ENCODE results near the gene PPP2R3C. TPM values are rescaled to one million over a fixed set of nuclear protein-coding genes. Genes with fewer than 3 reads are reported as not detected.
A peak's percentile ranks its signal among the peaks of the same experiment; 100 is the strongest.

PPP2R3C gene
- total and polyA plus RNA-seq, 2 of the 13 experiments (the other 11 are each of a cell fraction or from before 2014, with no cell fraction given), result 63.4 to 102 TPM

DNA sequence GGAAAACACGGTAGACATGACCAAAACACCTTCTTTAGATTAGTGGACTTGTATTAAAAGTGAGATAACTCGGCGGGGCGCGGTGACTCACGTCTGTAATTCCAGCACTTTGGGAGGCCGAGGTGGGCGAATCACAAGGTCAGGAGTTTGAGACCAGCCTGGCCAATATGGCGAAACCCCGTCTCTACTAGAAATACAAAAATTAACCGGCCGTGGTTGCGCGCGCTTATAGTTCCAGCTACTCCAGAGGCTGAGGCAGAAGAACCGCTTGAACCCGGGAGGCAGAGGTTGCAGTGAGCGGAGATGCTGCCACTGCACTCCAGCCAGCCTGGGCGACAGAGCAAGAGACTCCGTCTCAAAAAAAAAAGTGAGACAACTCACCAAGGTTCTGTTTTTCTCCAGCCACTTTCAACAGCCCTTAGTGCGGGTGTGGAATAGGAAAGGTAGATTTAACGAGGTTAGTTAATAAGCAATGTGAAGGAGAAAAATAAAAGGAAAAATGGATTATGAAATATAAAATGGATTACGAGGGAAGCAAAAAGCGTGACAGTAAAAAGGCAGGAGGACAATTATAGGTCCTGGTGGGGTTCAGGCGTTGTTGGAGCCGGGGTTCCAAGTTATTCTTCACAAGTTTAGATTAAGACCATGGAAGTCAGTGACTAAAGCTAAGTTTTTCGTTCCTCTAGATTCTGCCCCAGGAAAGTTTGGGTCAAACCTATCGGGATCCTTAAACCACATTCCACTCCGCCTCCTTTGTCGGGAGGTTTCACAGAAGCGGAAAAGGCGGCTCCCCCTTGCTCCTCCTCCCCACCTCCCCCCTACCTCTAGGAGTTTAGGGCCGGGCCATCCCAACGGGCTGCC lies 534 bp downstream of the PPP2R3C start:
- DNase-seq (ENCODE audit: low spot score) (no peak), FAIRE-seq (peak; percentile 79), ATAC-seq (no peak)
- Histone ChIP-seq H3K9ac (ENCODE audit: insufficient read depth, low read depth, low read length) (peak overlapping the region; percentile 90), H4K20me1 (ENCODE audit: insufficient read depth, low read length) (no peaks in the 10 kb centered on the region), H3K9me3 (ENCODE audit: low read length) (no peaks in the 10 kb centered on the region), H2AFZ (ENCODE audit: low read length) (peak overlapping the region; percentile 94), H3K36me3 (replicated peaks in 1 of 2; ENCODE audit: control insufficient read depth in 1 of 2, insufficient read depth in 2 of 2, low read length in 2 of 2) (peaks cover 4 to 6% of the 10 kb centered on the region in 2 experiments; a peak in 4 of 5 replicates), H3K4me1 (ENCODE audit: insufficient read depth, low read length) (peaks cover 65% of the 10 kb centered on the region), H3K27ac (ENCODE audit: extremely low read length, insufficient read depth, low read length) (peak overlapping the region; percentile 91), H3K27me3 (ENCODE audit: control insufficient read depth in 1 of 2, insufficient read depth in 2 of 2, low read length in 2 of 2) (peaks cover 0 to 5% of the 10 kb centered on the region in 2 experiments; a peak in 2 of 5 replicates), H3K4me2 (ENCODE audit: low read depth, low read length) (peak overlapping the region; percentile 86), H3K79me2 (ENCODE audit: insufficient read depth, low read length) (peaks cover 39% of the 10 kb centered on the region), H3K4me3 (replicated peaks in 1 of 3; ENCODE audit: insufficient read depth in 1 of 3, low read depth in 2 of 3, low read length in 3 of 3) (peak overlapping the region; percentile 82 to 97 (median 86))
- WGBS (ENCODE audit: low lambda C conversion rate), result 52% methylated on average over 34 of the region's 34 CpGs
- in situ Hi-C loops (cut with HindIII; ENCODE audit: extremely low pct_ligation_motif_present, low pct_unique_long_range_greater_than_20kb), result loop anchor here (5.0 kb wide), 1 partner anchor 286 kb away; no protein-coding TSS in a partner anchor
- POLR2A ChIA-PET, result interaction anchor here (0.5 to 4.5 kb wide), 33 partner anchors 10 to 705 kb away, joined by 3 to 78 read pairs (median 4); partner anchors contain the start of genes BAZ1A, BRMS1L, FAM177A1 and NFKBIA
- CTCF ChIA-PET (ENCODE audit: low intra/inter-chr PET ratio, low total read pairs), result no interaction called here
- no TSS peak for BruUV-seq (replicated peaks)
- intact Hi-C loops (cut with micrococcal nuclease; ENCODE audit: unreplicated experiment), result loop anchor here (10.0 kb wide), 2 partner anchors 446 to 684 kb away; partner anchors contain the start of gene RALGAPA1
- TF ChIP-seq TBX2 (CRISPR knock-in tag; IDR thresholded peaks at IDR 0.05; ENCODE audit: borderline replicate concordance), result no peak
- no peak for TF ChIP-seq NFKBIZ (CRISPR knock-in tag; IDR thresholded peaks at IDR 0.05)
- TF ChIP-seq ELF1 (CRISPR knock-in tag; IDR thresholded peaks at IDR 0.05), result no peak
- TF ChIP-seq ZNF329 (CRISPR knock-in tag; IDR thresholded peaks at IDR 0.05; ENCODE audit: low read depth), result no peak
- TF ChIP-seq, protein P1, sequence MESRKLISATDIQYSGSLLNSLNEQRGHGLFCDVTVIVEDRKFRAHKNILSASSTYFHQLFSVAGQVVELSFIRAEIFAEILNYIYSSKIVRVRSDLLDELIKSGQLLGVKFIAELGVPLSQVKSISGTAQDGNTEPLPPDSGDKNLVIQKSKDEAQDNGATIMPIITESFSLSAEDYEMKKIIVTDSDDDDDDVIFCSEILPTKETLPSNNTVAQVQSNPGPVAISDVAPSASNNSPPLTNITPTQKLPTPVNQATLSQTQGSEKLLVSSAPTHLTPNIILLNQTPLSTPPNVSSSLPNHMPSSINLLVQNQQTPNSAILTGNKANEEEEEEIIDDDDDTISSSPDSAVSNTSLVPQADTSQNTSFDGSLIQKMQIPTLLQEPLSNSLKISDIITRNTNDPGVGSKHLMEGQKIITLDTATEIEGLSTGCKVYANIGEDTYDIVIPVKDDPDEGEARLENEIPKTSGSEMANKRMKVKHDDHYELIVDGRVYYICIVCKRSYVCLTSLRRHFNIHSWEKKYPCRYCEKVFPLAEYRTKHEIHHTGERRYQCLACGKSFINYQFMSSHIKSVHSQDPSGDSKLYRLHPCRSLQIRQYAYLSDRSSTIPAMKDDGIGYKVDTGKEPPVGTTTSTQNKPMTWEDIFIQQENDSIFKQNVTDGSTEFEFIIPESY (CRISPR knock-in tag; IDR thresholded peaks at IDR 0.05), result no peak
- no peak for TF ChIP-seq ZNF713 (CRISPR knock-in tag; IDR thresholded peaks at IDR 0.05)
- TF ChIP-seq, protein P2, sequence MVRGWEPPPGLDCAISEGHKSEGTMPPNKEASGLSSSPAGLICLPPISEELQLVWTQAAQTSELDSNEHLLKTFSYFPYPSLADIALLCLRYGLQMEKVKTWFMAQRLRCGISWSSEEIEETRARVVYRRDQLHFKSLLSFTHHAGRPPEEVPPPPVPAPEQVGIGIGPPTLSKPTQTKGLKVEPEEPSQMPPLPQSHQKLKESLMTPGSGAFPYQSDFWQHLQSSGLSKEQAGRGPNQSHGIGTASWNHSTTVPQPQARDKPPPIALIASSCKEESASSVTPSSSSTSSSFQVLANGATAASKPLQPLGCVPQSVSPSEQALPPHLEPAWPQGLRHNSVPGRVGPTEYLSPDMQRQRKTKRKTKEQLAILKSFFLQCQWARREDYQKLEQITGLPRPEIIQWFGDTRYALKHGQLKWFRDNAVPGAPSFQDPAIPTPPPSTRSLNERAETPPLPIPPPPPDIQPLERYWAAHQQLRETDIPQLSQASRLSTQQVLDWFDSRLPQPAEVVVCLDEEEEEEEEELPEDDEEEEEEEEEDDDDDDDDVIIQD (CRISPR knock-in tag; IDR thresholded peaks at IDR 0.05; ENCODE audit: low read depth), result no peak
- TF ChIP-seq KDM5A (IDR thresholded peaks at IDR 0.05; ENCODE audit: borderline replicate concordance, low read length), result no peak
- TF ChIP-seq NONO (IDR thresholded peaks at IDR 0.05), result no peak
- TF ChIP-seq NONO (CRISPR knock-in tag; conservative IDR thresholded peaks at IDR 0.05), result no peak
- no peak for TF ChIP-seq ZFP1 (CRISPR knock-in tag; IDR thresholded peaks at IDR 0.05)
- TF ChIP-seq, protein P3, sequence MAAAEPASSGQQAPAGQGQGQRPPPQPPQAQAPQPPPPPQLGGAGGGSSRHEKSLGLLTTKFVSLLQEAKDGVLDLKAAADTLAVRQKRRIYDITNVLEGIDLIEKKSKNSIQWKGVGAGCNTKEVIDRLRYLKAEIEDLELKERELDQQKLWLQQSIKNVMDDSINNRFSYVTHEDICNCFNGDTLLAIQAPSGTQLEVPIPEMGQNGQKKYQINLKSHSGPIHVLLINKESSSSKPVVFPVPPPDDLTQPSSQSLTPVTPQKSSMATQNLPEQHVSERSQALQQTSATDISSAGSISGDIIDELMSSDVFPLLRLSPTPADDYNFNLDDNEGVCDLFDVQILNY (CRISPR knock-in tag; conservative IDR thresholded peaks at IDR 0.05), result no peak
